ENCODE measurements around the gene SEMA3B. TPM values are rescaled to one million over a fixed set of nuclear protein-coding genes. Genes with fewer than 3 reads are reported as not detected.
A peak's percentile ranks its signal among the peaks of the same experiment; 100 is the strongest.

SEMA3B gene
- total RNA-seq, 4 donors from 2014 or later, result 37.4 to 66.6 (median 46.4) TPM

DNA sequence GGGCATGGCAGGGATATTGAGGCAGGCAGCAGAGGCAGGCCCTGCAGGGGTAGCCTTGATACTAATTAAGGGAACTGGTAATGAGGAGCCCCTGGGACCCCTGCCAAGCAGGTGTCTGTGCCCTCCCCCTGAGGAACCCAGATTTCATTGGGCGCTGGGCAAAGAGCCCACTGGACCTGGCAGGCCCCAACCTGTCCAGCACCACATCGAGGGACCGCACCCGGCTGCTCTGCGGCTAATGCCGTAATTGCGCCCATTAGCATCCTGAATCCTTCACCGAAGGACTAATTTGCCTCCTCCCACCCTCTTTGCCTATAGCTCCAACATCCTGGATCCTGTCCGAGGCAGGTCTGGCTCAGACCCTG is 13.7 kb upstream of the SEMA3B start:
- TF ChIP-seq, protein P1, sequence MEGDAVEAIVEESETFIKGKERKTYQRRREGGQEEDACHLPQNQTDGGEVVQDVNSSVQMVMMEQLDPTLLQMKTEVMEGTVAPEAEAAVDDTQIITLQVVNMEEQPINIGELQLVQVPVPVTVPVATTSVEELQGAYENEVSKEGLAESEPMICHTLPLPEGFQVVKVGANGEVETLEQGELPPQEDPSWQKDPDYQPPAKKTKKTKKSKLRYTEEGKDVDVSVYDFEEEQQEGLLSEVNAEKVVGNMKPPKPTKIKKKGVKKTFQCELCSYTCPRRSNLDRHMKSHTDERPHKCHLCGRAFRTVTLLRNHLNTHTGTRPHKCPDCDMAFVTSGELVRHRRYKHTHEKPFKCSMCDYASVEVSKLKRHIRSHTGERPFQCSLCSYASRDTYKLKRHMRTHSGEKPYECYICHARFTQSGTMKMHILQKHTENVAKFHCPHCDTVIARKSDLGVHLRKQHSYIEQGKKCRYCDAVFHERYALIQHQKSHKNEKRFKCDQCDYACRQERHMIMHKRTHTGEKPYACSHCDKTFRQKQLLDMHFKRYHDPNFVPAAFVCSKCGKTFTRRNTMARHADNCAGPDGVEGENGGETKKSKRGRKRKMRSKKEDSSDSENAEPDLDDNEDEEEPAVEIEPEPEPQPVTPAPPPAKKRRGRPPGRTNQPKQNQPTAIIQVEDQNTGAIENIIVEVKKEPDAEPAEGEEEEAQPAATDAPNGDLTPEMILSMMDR (IDR thresholded peaks at IDR 0.05), result no peak
- TF ChIP-seq POLR2AphosphoS5 (IDR thresholded peaks at IDR 0.05), result no peak
- TF ChIP-seq EP300 (IDR thresholded peaks at IDR 0.05), result no peak
- no peak for TF ChIP-seq POLR2A (IDR thresholded peaks at IDR 0.05; ENCODE audit: low read depth)
- Histone ChIP-seq H3K4me1 (peaks cover 74 to 93% (median 90%) of the 10 kb centered on the region in 4 donors), H3K27me3 (no peaks in the 10 kb centered on the region), H3K9me3 (no peaks in the 10 kb centered on the region), H3K4me3 (no peak overlapping the region), H3K27ac (replicated peaks in 1 of 4) (peak overlapping the region; percentile 75 to 79 (median 76)), H3K36me3 (peaks cover 43 to 87% (median 74%) of the 10 kb centered on the region in 4 donors)
- intact Hi-C loops (cut with DNase I), result no loop called here
- DNase-seq (ENCODE audit: extremely low spot score), result no peak
- WGBS, result 74% methylated on average over 9 of the region's 9 CpGs

DNA sequence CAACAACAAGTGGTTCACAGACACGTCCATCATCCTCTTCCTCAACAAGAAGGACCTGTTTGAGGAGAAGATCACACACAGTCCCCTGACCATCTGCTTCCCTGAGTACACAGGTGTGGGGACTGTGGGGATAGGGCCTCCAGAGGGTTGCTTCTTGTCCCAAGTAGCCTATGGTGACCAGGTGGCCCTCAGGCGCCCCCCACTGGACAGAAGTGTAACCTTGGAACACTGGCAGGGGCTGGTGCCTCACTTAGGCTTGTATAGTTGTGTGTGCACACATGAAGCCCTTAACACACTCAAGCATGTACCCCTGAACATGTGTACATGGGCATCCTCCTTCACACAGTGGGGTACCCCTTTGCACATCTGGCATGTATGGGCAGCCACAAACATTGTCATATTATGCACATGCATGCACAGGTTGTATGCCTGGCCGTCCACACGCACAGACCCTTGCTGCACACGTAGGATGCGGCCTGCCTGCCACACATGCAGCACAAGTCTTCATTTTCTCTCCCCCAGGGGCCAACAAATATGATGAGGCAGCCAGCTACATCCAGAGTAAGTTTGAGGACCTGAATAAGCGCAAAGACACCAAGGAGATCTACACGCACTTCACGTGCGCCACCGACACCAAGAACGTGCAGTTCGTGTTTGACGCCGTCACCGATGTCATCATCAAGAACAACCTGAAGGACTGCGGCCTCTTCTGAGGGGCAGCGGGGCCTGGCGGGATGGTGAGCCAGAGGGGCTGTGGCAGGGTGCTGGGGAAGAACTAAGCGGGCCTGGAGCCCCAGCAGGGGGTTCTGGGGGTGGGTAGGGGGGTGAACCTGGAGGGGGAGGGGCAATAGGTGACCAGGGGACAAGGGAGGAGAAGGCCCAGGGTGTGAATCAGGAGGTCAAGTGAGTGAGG is 11.7 kb upstream of the SEMA3B start:
- peak overlapping the region; percentile 93 to 100 (median 96) for H3K27ac ChIP-seq (replicated peaks in 1 of 4)

DNA sequence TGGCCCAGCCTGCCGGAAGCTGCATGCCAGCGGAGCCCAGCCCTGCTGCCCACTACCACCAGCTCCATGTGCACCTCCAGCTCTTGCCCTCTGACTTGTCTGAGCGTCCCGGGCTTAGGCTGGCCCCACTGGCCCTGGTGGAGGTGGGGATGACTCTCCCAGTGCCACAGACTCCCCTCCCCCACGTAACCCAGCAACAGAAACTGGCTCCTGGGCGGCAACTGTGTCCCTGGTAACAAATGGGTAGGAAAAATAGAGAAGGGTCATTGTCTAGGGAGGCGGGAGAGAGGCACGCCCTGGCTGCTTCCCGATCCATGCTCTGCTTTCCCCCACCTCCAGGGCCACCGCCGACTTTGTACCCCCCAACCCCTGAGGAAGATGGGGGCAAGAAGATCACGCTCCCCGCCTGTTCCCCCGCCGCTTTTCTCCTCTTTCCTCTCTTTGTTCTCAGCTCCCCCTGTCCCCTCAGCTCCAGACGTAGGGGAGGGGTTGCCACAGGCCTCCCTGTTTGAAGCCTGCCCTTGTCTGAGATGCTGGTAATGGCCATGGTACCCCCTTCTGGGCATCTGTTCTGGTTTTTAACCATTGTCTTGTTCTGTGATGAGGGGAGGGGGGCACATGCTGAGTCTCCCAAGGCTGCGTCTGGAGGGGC is 10.8 kb upstream of the SEMA3B start:
- intact Hi-C loops (cut with DNase I), result loop anchor here (2.0 kb wide), 1 partner anchor 15 kb away; no protein-coding TSS in a partner anchor
- Histone ChIP-seq H3K4me3 (no peak overlapping the region), H3K9me3 (no peaks in the 10 kb centered on the region), H3K27ac (replicated peaks in 1 of 4) (peak overlapping the region; percentile 93 to 100 (median 96)), H3K27me3 (no peaks in the 10 kb centered on the region), H3K4me1 (peaks cover 60 to 93% (median 87%) of the 10 kb centered on the region in 4 donors), H3K36me3 (peaks cover 32 to 59% (median 56%) of the 10 kb centered on the region in 4 donors)
- no peak for TF ChIP-seq POLR2A (IDR thresholded peaks at IDR 0.05; ENCODE audit: low read depth)
- no peak for TF ChIP-seq EP300 (IDR thresholded peaks at IDR 0.05)
- TF ChIP-seq POLR2AphosphoS5 (IDR thresholded peaks at IDR 0.05), result no peak
- DNase-seq (ENCODE audit: extremely low spot score), result no peak
- WGBS, result 54% methylated on average over 12 of the region's 17 CpGs

More for the DNA sequence above, 11.7 kb upstream of the SEMA3B start:
- Histone ChIP-seq H3K4me1 (peaks cover 67 to 93% (median 87%) of the 10 kb centered on the region in 4 donors), H3K36me3 (peaks cover 41 to 69% (median 65%) of the 10 kb centered on the region in 4 donors), H3K4me3 (no peak overlapping the region), H3K9me3 (no peaks in the 10 kb centered on the region), H3K27me3 (no peaks in the 10 kb centered on the region)
- TF ChIP-seq, protein P1 (IDR thresholded peaks at IDR 0.05), result peak in 2 of 3 experiments; percentile 17 to 51
- no peak for TF ChIP-seq POLR2A (IDR thresholded peaks at IDR 0.05; ENCODE audit: low read depth)
- TF ChIP-seq POLR2AphosphoS5 (IDR thresholded peaks at IDR 0.05), result peak in 1 of 2 donors; percentile 5
- no peak for TF ChIP-seq EP300 (IDR thresholded peaks at IDR 0.05)
- DNase-seq (ENCODE audit: extremely low spot score), result no peak
- WGBS, result 93% methylated on average over 18 of the region's 20 CpGs
- intact Hi-C loops (cut with DNase I), result no loop called here

DNA sequence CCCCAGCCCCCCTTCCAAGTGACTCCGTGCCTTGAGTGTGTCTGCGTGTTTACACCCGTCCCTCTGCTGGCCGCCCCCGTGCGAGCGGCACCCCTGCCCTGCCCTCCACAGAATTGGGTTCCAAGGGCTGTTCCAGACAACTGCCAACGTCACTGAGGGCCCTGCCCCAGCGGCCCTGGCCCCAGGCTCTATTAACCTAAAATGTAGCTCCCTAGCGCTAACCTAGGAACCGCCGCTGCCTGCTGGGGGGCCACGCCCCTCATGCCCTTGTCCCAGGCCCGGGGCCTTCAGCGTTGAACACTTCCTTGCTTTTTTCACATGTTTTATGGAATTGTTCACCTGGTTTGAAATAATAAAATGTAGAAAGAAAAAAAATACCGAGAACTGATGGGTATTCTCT is 10.0 kb upstream of the SEMA3B start:
- Histone ChIP-seq H3K27ac (replicated peaks in 1 of 4) (peak overlapping the region; percentile 93 to 100 (median 96)), H3K4me1 (peaks cover 64 to 93% (median 88%) of the 10 kb centered on the region in 4 donors), H3K4me3 (no peak overlapping the region), H3K27me3 (no peaks in the 10 kb centered on the region), H3K9me3 (no peaks in the 10 kb centered on the region), H3K36me3 (peaks cover 29 to 51% (median 48%) of the 10 kb centered on the region in 4 donors)
- 84% methylated on average over 16 of the region's 16 CpGs for WGBS
- intact Hi-C loops (cut with DNase I), result loop anchor here (2.0 kb wide), 1 partner anchor 14 kb away; no protein-coding TSS in a partner anchor
- no peak for TF ChIP-seq POLR2A (IDR thresholded peaks at IDR 0.05; ENCODE audit: low read depth)
- TF ChIP-seq EP300 (IDR thresholded peaks at IDR 0.05), result no peak
- TF ChIP-seq POLR2AphosphoS5 (IDR thresholded peaks at IDR 0.05), result no peak
- TF ChIP-seq, protein P1 (IDR thresholded peaks at IDR 0.05), result no peak
- DNase-seq (ENCODE audit: extremely low spot score), result no peak

Data from esophagus muscularis mucosa (tissue), 4 donors.